GM12873 (cell line): ENCODE results near the gene BEAN1.

Source experiments
- TF ChIP-seq, protein P1 (sequence below): IDR thresholded peaks from 2 replicates; pipeline ENCODE4 v1.5.1; 2012; ENCODE audit warnings: low read depth, mild to moderate bottlenecking, moderate library complexity, low read length, control low read depth; ENCODE audit not compliant: insufficient read depth; ENCODE audit errors: missing control alignments

Gene BEAN1

DNA sequence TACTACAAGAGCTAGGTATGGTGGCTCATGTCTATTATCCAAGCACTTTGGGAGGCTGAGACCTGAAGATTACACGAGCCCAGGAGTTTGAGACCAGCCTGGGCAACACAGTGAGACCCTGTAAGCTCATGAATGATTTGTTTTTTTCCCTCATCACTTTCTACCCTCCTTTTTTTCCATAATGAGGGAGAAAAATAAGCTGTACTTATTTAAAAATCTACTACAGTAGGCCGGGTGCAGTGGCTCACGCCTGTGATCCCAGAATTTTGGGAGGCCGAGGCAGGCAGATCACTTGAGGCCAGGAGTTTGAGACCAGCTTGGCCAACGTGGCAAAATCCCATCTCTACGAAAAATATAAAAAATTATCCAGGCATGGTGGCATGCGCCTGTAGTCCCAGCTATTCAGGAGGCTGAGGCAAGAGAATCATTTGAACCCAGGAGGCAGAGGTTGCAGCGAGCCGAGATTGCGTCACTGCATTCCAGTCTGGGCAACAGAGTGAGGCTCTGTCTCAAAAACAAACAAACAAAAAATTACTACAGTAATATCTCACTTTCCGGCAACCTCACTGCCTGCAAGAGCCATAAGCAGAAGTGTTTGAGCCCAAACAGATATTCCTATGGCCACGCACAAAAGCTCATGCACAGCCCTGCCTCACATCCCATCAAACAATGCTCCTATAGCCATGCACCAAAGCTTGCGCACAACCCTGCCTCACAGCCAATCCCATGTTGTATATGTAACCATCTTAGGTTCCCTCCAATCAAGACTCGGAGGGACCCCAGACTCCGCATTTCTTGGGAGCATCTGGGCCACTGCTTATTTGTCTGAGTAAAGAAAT, 85.4 kb downstream of the BEAN1 start:
- TF ChIP-seq, protein P1, sequence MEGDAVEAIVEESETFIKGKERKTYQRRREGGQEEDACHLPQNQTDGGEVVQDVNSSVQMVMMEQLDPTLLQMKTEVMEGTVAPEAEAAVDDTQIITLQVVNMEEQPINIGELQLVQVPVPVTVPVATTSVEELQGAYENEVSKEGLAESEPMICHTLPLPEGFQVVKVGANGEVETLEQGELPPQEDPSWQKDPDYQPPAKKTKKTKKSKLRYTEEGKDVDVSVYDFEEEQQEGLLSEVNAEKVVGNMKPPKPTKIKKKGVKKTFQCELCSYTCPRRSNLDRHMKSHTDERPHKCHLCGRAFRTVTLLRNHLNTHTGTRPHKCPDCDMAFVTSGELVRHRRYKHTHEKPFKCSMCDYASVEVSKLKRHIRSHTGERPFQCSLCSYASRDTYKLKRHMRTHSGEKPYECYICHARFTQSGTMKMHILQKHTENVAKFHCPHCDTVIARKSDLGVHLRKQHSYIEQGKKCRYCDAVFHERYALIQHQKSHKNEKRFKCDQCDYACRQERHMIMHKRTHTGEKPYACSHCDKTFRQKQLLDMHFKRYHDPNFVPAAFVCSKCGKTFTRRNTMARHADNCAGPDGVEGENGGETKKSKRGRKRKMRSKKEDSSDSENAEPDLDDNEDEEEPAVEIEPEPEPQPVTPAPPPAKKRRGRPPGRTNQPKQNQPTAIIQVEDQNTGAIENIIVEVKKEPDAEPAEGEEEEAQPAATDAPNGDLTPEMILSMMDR = no peak

DNA sequence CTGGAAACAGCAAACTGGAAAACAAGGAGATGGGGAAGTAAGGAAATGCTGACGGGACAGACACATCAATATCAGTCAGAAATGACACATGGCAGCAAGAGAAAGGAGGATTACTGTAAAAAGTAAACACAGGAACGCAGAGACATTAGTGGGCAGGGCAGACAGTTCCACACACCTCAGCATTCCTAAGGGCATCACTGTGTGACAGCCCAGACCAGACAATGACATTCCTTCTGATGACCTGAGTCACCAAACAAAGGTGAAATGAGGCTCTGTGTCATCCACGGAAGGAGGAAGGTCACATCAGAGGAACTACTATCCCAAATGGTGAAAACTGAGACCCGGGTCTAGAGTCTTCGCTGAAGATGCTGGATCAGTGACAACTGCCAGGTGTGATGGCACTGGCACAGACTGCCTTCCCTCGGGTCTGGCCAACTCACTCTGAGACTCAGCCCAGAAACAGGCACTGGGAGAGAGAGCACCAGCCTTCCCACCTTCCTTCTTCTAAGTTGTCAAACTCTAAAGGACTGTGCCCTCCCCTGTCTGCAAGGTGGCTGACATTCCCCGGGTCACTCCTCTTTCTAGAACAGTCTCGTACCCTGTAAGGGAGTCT, 86.1 kb downstream of the BEAN1 start:
- TF ChIP-seq, protein P1 = no peak

DNA sequence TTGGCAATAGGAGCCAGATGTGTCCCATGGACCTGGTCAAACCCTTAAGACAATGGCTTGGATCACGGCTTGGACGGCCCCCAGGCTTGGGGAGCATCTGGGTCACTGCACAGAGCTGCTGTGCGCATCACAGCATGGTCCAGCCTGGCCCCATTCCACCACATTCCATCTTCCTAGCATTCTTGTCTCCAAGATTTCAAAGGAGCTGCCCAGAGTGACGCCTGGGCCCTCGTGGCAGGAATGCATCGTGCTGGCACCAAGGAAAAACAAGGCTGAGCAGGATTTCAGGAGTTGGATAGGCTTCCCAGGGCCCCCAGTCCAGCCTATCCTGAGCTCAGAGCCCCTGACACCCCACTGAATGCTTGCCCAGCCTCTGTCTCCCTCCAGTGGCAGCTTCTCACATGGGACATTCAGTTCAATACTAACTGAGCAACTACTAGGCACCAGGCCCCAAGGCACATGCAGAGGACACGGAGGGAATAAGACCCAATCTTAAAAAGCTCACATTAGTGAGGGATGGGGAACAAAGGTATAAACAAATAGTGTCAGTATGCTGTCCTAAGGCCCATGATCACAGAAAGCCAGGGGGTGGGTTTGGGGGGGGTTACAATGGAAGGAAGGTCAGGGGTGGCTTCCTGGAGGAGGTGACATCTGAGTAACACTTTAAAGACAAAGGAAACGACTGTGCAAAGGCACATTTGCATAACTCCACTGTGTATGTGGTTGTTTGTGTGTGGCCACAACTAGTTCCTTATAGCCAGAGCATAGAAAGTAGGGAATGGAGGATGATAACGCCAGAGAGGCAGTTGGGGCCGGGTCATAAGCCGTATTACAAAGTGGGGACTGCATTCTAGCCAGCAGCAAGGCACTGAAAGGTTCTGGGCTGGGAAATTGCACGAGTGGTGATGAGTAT, 88.8 kb downstream of the BEAN1 start:
- TF ChIP-seq, protein P1 = peak; percentile 58

DNA sequence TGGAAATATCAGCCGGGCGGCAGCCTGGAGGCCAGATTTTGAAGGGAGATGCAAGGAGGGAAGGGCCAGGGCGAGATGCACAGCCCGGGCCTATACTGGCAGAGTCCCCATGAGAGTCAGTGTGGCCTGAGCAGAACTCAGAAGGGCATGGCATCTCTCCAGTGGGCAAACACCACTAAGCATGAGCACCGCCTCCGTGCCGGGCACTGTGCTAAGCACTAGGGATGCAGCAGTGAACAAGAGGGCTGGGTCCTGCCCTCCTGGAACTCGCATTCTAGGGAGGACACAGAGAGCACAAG, 89.4 kb downstream of the BEAN1 start:
- TF ChIP-seq, protein P1 = no peak

DNA sequence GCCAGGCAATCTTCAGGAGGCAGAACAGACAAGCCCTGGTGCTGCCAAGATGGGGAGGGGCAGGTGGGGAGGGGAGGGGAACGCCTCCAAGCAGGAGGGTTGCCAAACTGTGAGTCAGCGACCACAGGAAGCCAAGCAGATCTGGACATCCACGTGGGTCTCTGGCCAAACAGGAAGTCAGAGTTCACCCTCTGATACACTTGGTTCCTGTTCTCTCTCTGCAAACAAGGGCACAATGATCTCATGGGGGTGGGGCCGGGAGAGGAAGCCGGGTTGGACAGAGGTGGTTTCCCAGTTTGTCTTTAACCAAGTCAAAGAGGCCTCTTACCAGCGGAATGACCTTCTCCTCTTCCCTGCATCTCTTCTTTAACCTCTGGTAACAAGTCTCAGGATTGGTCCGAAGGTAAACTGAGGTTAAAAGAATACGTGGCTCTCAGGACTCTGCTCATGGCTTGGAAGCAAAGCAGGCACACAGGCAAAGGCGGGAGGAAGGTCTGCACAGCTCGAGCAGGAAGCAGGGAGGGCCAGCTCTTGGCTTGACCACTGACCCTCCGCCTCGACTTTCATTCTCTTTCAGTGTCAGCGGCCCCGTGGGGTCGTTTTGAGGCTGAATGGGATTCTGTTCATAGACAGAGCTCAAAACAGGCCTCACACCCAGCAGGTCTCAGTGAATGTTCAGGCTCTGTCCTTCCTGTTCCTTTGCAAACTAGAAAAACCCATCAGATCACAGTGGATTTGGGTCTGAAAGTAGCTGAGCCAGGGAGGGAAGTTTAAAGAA, 89.9 kb downstream of the BEAN1 start:
- TF ChIP-seq, protein P1 = no peak

DNA sequence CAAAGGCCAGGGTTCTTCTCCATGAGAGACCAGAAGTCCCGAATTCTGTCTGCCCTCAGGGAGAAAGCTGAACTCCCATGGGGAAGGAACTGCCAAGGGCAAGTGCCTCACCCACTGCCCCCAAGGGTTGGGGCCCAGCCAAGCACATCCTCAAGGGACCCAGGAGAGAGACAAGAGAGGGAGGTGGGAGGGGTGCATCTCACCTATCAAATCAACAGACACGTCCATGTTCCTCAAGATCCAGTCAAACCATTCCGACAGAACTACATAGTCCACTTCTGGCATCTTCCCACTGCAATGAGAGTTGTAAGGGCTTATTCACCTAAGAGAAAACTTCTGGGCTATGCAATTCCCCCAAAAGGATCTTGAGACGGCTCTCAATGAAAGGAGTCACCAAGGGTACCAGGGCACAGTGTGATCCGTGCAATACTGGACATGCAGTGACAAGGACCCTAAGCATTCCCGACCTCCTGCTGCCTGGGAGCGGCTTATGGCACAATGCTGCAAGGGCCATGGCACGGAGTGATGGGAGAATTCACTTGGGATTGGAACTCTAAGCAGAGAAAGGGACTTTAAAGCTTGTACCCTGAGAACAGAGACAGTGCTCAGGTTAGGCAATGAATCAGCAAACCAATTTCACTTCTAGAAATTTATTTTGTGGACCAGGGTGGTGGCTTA, 90.6 kb downstream of the BEAN1 start:
- TF ChIP-seq, protein P1 = no peak
